ENCODE measurements around the gene SPDEF. TPM values are rescaled to one million over a fixed set of nuclear protein-coding genes. Genes with fewer than 3 reads are reported as not detected.
A peak's percentile ranks its signal among the peaks of the same experiment; 100 is the strongest.

The SPDEF gene
- polyA plus RNA-seq, 2 of the 4 experiments (the other 2 are of a cell fraction), result 4.3 to 5.4 TPM

- ATAC-seq (peak; percentile 31 to 51; a peak in 4 of 6 replicates), DNase-seq (ENCODE audit: low read depth in 1 of 2, low spot score in 1 of 2) (no peak), FAIRE-seq (no peak)
- ChIA-PET CTCF (interaction anchor here (0.8 to 1.0 kb wide), 2 partner anchors 19 kb away, joined by 3 to 4 read pairs; partner anchors contain the start of gene SPDEF), POLR2A (no interaction called here)
- no peaks in the 10 kb centered on the region for H3K9me3 ChIP-seq
- TF ChIP-seq JUNB (IDR thresholded peaks at IDR 0.05) (no peak), MYC (IDR thresholded peaks at IDR 0.05; ENCODE audit: borderline replicate concordance, low read length) (no peak), KDM1A (IDR thresholded peaks at IDR 0.05; ENCODE audit: low read depth) (no peak), BHLHE40 (IDR thresholded peaks at IDR 0.05; ENCODE audit: low read depth, low read length) (no peak), EHMT2 (IDR thresholded peaks at IDR 0.05; ENCODE audit: low read depth) (no peak), CBX2 (IDR thresholded peaks at IDR 0.05; ENCODE audit: borderline replicate concordance, low read depth) (no peak), EHF (CRISPR knock-in tag; IDR thresholded peaks at IDR 0.05) (no peak)
- WGBS (ENCODE audit: missing lambda C conversion rate), result 90% methylated on average over 9 of the region's 10 CpGs
- H3K27ac ChIP-seq, result no peak overlapping the region
- H3K4me1 ChIP-seq, result no peaks in the 10 kb centered on the region
- H3K4me3 ChIP-seq, result no peak overlapping the region
- H3K4me2 ChIP-seq, result no peak overlapping the region
Measured at GRCh38 chr6:34574647-34575293, 18.6 kb upstream of the SPDEF start.

- TF ChIP-seq EP300 (IDR thresholded peaks at IDR 0.05) (no peak), MAX (IDR thresholded peaks at IDR 0.05) (no peak), BHLHE40 (IDR thresholded peaks at IDR 0.05; ENCODE audit: low read depth, low read length) (no peak), ZC3H11A (IDR thresholded peaks at IDR 0.05) (no peak), CEBPB (IDR thresholded peaks at IDR 0.05) (no peak), HEYL (CRISPR knock-in tag; IDR thresholded peaks at IDR 0.05) (no peak)
- FAIRE-seq, result no peak
- Histone ChIP-seq H3K27ac (no peak overlapping the region), H3K9me3 (no peaks in the 10 kb centered on the region), H3K4me3 (no peak overlapping the region), H3K4me1 (peaks cover under 1% of the 10 kb centered on the region; the same call in 1 of the 3 replicates), H3K4me2 (no peak overlapping the region)
- ATAC-seq, result no peak
- DNase-seq (ENCODE audit: low read depth in 1 of 2, low spot score in 1 of 2), result no peak
- CTCF ChIA-PET, result interaction anchor here (0.8 to 0.9 kb wide), 2 partner anchors 18 to 410 kb away, joined by 4 read pairs; partner anchors contain the start of gene SPDEF
- 74% methylated on average over 4 of the region's 8 CpGs for WGBS (ENCODE audit: missing lambda C conversion rate)
- POLR2A ChIA-PET, result no interaction called here
Measured at GRCh38 chr6:34573567-34574183, 17.5 kb upstream of the SPDEF start.

DNA sequence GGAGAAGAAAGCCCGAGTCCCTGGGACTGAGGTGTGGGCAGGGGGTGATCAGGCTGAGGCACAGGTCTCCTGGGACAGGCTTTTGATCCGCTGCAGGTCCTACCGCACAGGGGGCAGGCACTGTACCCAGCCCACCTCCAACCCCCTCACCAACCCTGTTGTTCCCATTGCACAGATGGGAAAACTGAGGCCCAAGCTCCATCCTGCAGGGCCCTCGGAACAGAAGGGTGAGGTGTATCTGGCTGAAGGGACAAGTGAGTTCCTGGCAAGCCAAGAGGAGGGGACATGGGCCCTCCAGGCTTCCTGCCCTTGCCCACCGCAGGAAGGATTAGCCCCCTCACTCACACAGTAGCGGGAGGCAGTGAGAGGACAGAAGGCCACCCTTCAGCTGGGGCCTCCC lies 16.5 kb upstream of the SPDEF start:
- ChIA-PET CTCF (interaction anchor here (0.8 to 1.1 kb wide), 2 partner anchors 18 to 37 kb away, joined by 3 to 4 read pairs; no protein-coding TSS in a partner anchor), POLR2A (no interaction called here)
- ATAC-seq (no peak), FAIRE-seq (no peak), DNase-seq (ENCODE audit: low read depth in 1 of 2, low spot score in 1 of 2) (no peak)
- Histone ChIP-seq H3K27ac (no peak overlapping the region), H3K4me1 (peaks cover 8% of the 10 kb centered on the region; the same call in 2 of the 3 replicates), H3K9me3 (no peaks in the 10 kb centered on the region), H3K4me3 (no peak overlapping the region), H3K4me2 (no peak overlapping the region)
- TF ChIP-seq HOXB5 (CRISPR knock-in tag; IDR thresholded peaks at IDR 0.05) (no peak), JUNB (IDR thresholded peaks at IDR 0.05) (no peak), ZC3H11A (IDR thresholded peaks at IDR 0.05) (no peak), BHLHE40 (IDR thresholded peaks at IDR 0.05; ENCODE audit: low read depth, low read length) (no peak), HOXB13 (CRISPR knock-in tag; IDR thresholded peaks at IDR 0.05; ENCODE audit: low read depth) (no peak), EP300 (IDR thresholded peaks at IDR 0.05) (no peak), HMGXB4 (CRISPR knock-in tag; IDR thresholded peaks at IDR 0.05; ENCODE audit: borderline replicate concordance) (no peak), RFX5 (IDR thresholded peaks at IDR 0.05) (no peak), JUN (IDR thresholded peaks at IDR 0.05) (no peak), ZNF302 (CRISPR knock-in tag; IDR thresholded peaks at IDR 0.05) (no peak), MAX (IDR thresholded peaks at IDR 0.05) (no peak), POLR2AphosphoS2 (conservative IDR thresholded peaks at IDR 0.05; ENCODE audit: low read length) (no peak), PHF8 (IDR thresholded peaks at IDR 0.05; ENCODE audit: borderline replicate concordance, low read depth) (no peak), RARB (CRISPR knock-in tag; IDR thresholded peaks at IDR 0.05) (no peak), MAFK (IDR thresholded peaks at IDR 0.05; ENCODE audit: partially characterized antibody) (no peak), PBX3 (IDR thresholded peaks at IDR 0.05) (no peak), CBX8 (IDR thresholded peaks at IDR 0.05) (no peak), E2F6 (IDR thresholded peaks at IDR 0.05; ENCODE audit: borderline replicate concordance, low read depth) (no peak)
- WGBS (ENCODE audit: missing lambda C conversion rate), result 91% methylated on average over 1 of the region's 6 CpGs

All from A549 (cell line).